HUES48 (cell line): ENCODE measurements around the gene STMP1.
"Not testable (repeated sequence)": the region's sequence is repeated elsewhere in the genome, so short reads cannot be mapped to it uniquely, and the experiment has no call there.

Source experiments
- H3K27ac ChIP-seq: one replicate; pipeline ENCODE4 v1.7.0; 2013; ENCODE audit warnings: low read depth, low read length, inconsistent platforms
- H3K27me3 ChIP-seq: 2 replicates; pipeline ENCODE4 v1.6.1; 2013; ENCODE audit warnings: mild to moderate bottlenecking, low read length; ENCODE audit not compliant: control insufficient read depth, insufficient read depth
- H3K36me3 ChIP-seq: 2 replicates; pipeline ENCODE4 v1.6.1; 2013; ENCODE audit warnings: low read length; ENCODE audit not compliant: control insufficient read depth, insufficient read depth
- H3K4me1 ChIP-seq: 2 replicates; pipeline ENCODE4 v1.6.1; 2013; ENCODE audit warnings: mild to moderate bottlenecking, low read length; ENCODE audit not compliant: control insufficient read depth, insufficient read depth
- H3K4me3 ChIP-seq: 2 replicates; pipeline ENCODE4 v1.5.1; 2013; ENCODE audit warnings: mild to moderate bottlenecking, low read depth, low read length
- H3K9ac ChIP-seq: 2 replicates; pipeline ENCODE4 v1.6.1; 2013; ENCODE audit warnings: mild to moderate bottlenecking, low read depth, low read length, moderate library complexity
- H3K9me3 ChIP-seq: 2 replicates; pipeline ENCODE4 v1.6.1; 2013; ENCODE audit warnings: low read length; ENCODE audit not compliant: control insufficient read depth, insufficient read depth

The STMP1 gene

GRCh38 chr7:135662373-135663114, at the start of gene STMP1:
Gene STMP1, plus strand, starts transcription at chr7:135662514.
- Histone ChIP-seq H3K27ac (peak within 1 kb of the TSS; percentile 88), H3K9me3 (no peaks in the 10 kb centered on the region), H3K27me3 (no peaks in the 10 kb centered on the region), H3K4me3 (peak within 1 kb of the TSS; percentile 100), H3K4me1 (0 out of 2 replicates have a peak, but pooled peaks cover 3% of the 10 kb centered on the region), H3K36me3 (no peaks in the 10 kb centered on the region), H3K9ac (peak within 1 kb of the TSS; percentile 87)

GRCh38 chr7:135616136-135616535, 46.2 kb upstream of the STMP1 start:
- H3K4me1 ChIP-seq = no peaks in the 10 kb centered on the region
- no peak overlapping the region for H3K27ac ChIP-seq
- no peaks in the 10 kb centered on the region for H3K9me3 ChIP-seq
- peaks cover 98% of the 10 kb centered on the region for H3K36me3 ChIP-seq
- no peaks in the 10 kb centered on the region for H3K27me3 ChIP-seq
- no peak overlapping the region for H3K9ac ChIP-seq
- H3K4me3 ChIP-seq = no peak overlapping the region

GRCh38 chr7:135617781-135618180, 44.5 kb upstream of the STMP1 start:
- H3K9ac ChIP-seq = no peak overlapping the region
- H3K9me3 ChIP-seq = no peaks in the 10 kb centered on the region
- H3K36me3 ChIP-seq = peaks cover 97% of the 10 kb centered on the region
- H3K27ac ChIP-seq = no peak overlapping the region
- no peaks in the 10 kb centered on the region for H3K27me3 ChIP-seq
- H3K4me3 ChIP-seq = no peak overlapping the region
- no peaks in the 10 kb centered on the region for H3K4me1 ChIP-seq

- no peaks in the 10 kb centered on the region for H3K27me3 ChIP-seq
- H3K9me3 ChIP-seq = no peaks in the 10 kb centered on the region
- H3K36me3 ChIP-seq = peaks cover 97% of the 10 kb centered on the region
- no peaks in the 10 kb centered on the region for H3K4me1 ChIP-seq
- no peak overlapping the region for H3K4me3 ChIP-seq
- H3K9ac ChIP-seq = no peak overlapping the region
- no peak overlapping the region for H3K27ac ChIP-seq
These were observed 43.8 kb upstream of the STMP1 start for GRCh38 chr7:135618510-135618909.

- Histone ChIP-seq H3K27me3 (no peaks in the 10 kb centered on the region), H3K4me1 (no peaks in the 10 kb centered on the region), H3K36me3 (peaks cover 95% of the 10 kb centered on the region), H3K9me3 (no peaks in the 10 kb centered on the region), H3K27ac (no peak overlapping the region), H3K9ac (no peak overlapping the region), H3K4me3 (no peak overlapping the region)
These were observed 41.9 kb upstream of the STMP1 start for GRCh38 chr7:135620447-135620846.

GRCh38 chr7:135620980-135621850, 41.1 kb upstream of the STMP1 start:
- Histone ChIP-seq H3K27ac (peak overlapping the region; percentile 9), H3K36me3 (peaks cover 95% of the 10 kb centered on the region), H3K4me1 (no peaks in the 10 kb centered on the region), H3K9me3 (no peaks in the 10 kb centered on the region), H3K4me3 (no peak overlapping the region), H3K27me3 (no peaks in the 10 kb centered on the region), H3K9ac (no peak overlapping the region)

GRCh38 chr7:135634191-135634878, 28.0 kb upstream of the STMP1 start:
- Histone ChIP-seq H3K4me3 (no peak overlapping the region), H3K27me3 (no peaks in the 10 kb centered on the region), H3K36me3 (peaks cover 97% of the 10 kb centered on the region), H3K27ac (no peak overlapping the region), H3K4me1 (no peaks in the 10 kb centered on the region), H3K9me3 (no peaks in the 10 kb centered on the region), H3K9ac (no peak overlapping the region)

GRCh38 chr7:135639690-135640089, 22.6 kb upstream of the STMP1 start:
- not testable (repeated sequence) for H3K9me3 ChIP-seq, H3K9ac ChIP-seq, H3K27ac ChIP-seq, H3K4me1 ChIP-seq, H3K4me3 ChIP-seq, H3K27me3 ChIP-seq
- peaks cover 100% of the 10 kb centered on the region for H3K36me3 ChIP-seq

GRCh38 chr7:135644154-135644553, 18.2 kb upstream of the STMP1 start:
- no peaks in the 10 kb centered on the region for H3K9me3 ChIP-seq
- peaks cover 100% of the 10 kb centered on the region for H3K36me3 ChIP-seq
- no peak overlapping the region for H3K9ac ChIP-seq
- H3K27me3 ChIP-seq = no peaks in the 10 kb centered on the region
- no peaks in the 10 kb centered on the region for H3K4me1 ChIP-seq
- no peak overlapping the region for H3K27ac ChIP-seq
- H3K4me3 ChIP-seq = no peak overlapping the region

- H3K9ac ChIP-seq = no peak overlapping the region
- no peak overlapping the region for H3K27ac ChIP-seq
- no peaks in the 10 kb centered on the region for H3K4me1 ChIP-seq
- H3K9me3 ChIP-seq = no peaks in the 10 kb centered on the region
- H3K4me3 ChIP-seq = no peak overlapping the region
- H3K27me3 ChIP-seq = no peaks in the 10 kb centered on the region
- peaks cover 100% of the 10 kb centered on the region for H3K36me3 ChIP-seq
These were observed 17.6 kb upstream of the STMP1 start for GRCh38 chr7:135644729-135645128.
